ENCODE results near the gene FUT2.

DNA sequence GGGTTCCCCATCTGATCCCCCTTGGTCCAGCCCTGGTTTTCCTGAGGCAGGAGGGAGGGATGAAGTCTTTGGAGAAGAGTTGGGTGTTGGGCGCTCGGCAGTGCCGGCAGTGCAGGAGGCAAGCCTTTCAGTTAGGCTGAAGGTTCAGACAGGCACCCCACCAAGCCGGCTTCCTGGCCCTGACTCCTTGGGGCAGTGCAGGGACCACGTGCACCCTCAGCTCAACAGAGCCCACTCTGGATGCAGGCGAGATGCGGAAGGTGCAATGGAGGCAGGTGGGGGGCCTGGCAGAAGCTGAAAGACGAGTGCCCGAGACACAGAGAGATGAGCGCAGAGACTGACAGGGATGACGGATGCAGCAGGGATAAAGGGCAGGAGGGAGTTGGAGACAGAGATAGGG is 12.7 kb downstream of the FUT2 start:
- TF ChIP-seq FOXM1 (IDR thresholded peaks at IDR 0.05; ENCODE audit: borderline replicate concordance, low read depth) (no peak), EGR1 (IDR thresholded peaks at IDR 0.05) (no peak), NFIC (IDR thresholded peaks at IDR 0.05) (no peak), EP300 (IDR thresholded peaks at IDR 0.05; ENCODE audit: borderline replicate concordance) (no peak), YY1 (IDR thresholded peaks at IDR 0.05; ENCODE audit: low read depth) (no peak), CEBPB (IDR thresholded peaks at IDR 0.05) (no peak), CREB1 (IDR thresholded peaks at IDR 0.05; ENCODE audit: low read depth) (no peak), TAF1 (IDR thresholded peaks at IDR 0.05; ENCODE audit: low read depth) (no peak), ZBTB7A (IDR thresholded peaks at IDR 0.05; ENCODE audit: low read depth) (no peak)
- TF ChIP-seq, protein P1, sequence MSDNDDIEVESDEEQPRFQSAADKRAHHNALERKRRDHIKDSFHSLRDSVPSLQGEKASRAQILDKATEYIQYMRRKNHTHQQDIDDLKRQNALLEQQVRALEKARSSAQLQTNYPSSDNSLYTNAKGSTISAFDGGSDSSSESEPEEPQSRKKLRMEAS (IDR thresholded peaks at IDR 0.05), result no peak
